ENCODE measurements around the gene EPHA6. TPM values are rescaled to one million over a fixed set of nuclear protein-coding genes. Genes with fewer than 3 reads are reported as not detected.

Gene EPHA6
- total RNA-seq, 1 experiment from 2014 or later: 3.6 TPM

- H4K20me1 ChIP-seq (ENCODE audit: low read length): no peaks in the 10 kb centered on the region
- no peaks in the 10 kb centered on the region for H3K9me3 ChIP-seq (ENCODE audit: low read length)
- H3K36me3 ChIP-seq (ENCODE audit: low read depth, low read length): no peaks in the 10 kb centered on the region
- H2AFZ ChIP-seq (ENCODE audit: low read length): no peak overlapping the region
- ATAC-seq: no peak
- no peak overlapping the region for H3K4me2 ChIP-seq (ENCODE audit: low read length)
- DNase-seq: no peak
- H3K4me3 ChIP-seq (ENCODE audit: low read length): no peak overlapping the region
- H3K9ac ChIP-seq (ENCODE audit: low read length): no peak overlapping the region
- intact Hi-C loops (cut with micrococcal nuclease): no loop called here
- POLR2A ChIA-PET (ENCODE audit: unreplicated experiment): no interaction called here
- CTCF ChIA-PET: no interaction called here
- H3K79me2 ChIP-seq (ENCODE audit: low read length): no peaks in the 10 kb centered on the region
- no peaks in the 10 kb centered on the region for H3F3A ChIP-seq (ENCODE audit: low read length, unreplicated experiment)
- H3K27me3 ChIP-seq (ENCODE audit: low read length): no peaks in the 10 kb centered on the region
- no peaks in the 10 kb centered on the region for H3K9me2 ChIP-seq (replicated peaks; ENCODE audit: low read length)
- BruUV-seq (replicated peaks): no TSS peak
- no peaks in the 10 kb centered on the region for H3K4me1 ChIP-seq (ENCODE audit: insufficient read depth, low read length)
- no peak overlapping the region for H3K27ac ChIP-seq (ENCODE audit: low read length)
- TF ChIP-seq EZH2 (IDR thresholded peaks at IDR 0.05; ENCODE audit: low read length, unreplicated experiment) (no peak), CTCF (conservative IDR thresholded peaks at IDR 0.05; ENCODE audit: low read depth, low read length) (no peak), EZH2phosphoT487 (IDR thresholded peaks at IDR 0.05; ENCODE audit: borderline replicate concordance, low read length) (no peak)
Observed at GRCh38 chr3:97689962-97690361, 875.6 kb downstream of the EPHA6 start.

GRCh38 chr3:97691354-97691753 lies 877.0 kb downstream of the EPHA6 start:
- H3K9me2 ChIP-seq (replicated peaks; ENCODE audit: low read length): no peaks in the 10 kb centered on the region
- H3K4me3 ChIP-seq (ENCODE audit: low read length): no peak overlapping the region
- no peaks in the 10 kb centered on the region for H4K20me1 ChIP-seq (ENCODE audit: low read length)
- no peaks in the 10 kb centered on the region for H3K36me3 ChIP-seq (ENCODE audit: low read depth, low read length)
- no peak overlapping the region for H3K9ac ChIP-seq (ENCODE audit: low read length)
- DNase-seq (no peak), ATAC-seq (no peak)
- no peaks in the 10 kb centered on the region for H3K79me2 ChIP-seq (ENCODE audit: low read length)
- H3K4me2 ChIP-seq (ENCODE audit: low read length): no peak overlapping the region
- intact Hi-C loops (cut with micrococcal nuclease): no loop called here
- ChIA-PET POLR2A (ENCODE audit: unreplicated experiment) (no interaction called here), CTCF (no interaction called here)
- H3K27ac ChIP-seq (ENCODE audit: low read length): no peak overlapping the region
- no TSS peak for BruUV-seq (replicated peaks)
- TF ChIP-seq CTCF (conservative IDR thresholded peaks at IDR 0.05; ENCODE audit: low read depth, low read length) (no peak), EZH2phosphoT487 (IDR thresholded peaks at IDR 0.05; ENCODE audit: borderline replicate concordance, low read length) (no peak), EZH2 (IDR thresholded peaks at IDR 0.05; ENCODE audit: low read length, unreplicated experiment) (no peak)
- H3F3A ChIP-seq (ENCODE audit: low read length, unreplicated experiment): no peaks in the 10 kb centered on the region
- no peaks in the 10 kb centered on the region for H3K27me3 ChIP-seq (ENCODE audit: low read length)
- no peaks in the 10 kb centered on the region for H3K4me1 ChIP-seq (ENCODE audit: insufficient read depth, low read length)
- no peak overlapping the region for H2AFZ ChIP-seq (ENCODE audit: low read length)
- no peaks in the 10 kb centered on the region for H3K9me3 ChIP-seq (ENCODE audit: low read length)

GRCh38 chr3:97692389-97692788 lies 878.0 kb downstream of the EPHA6 start:
- POLR2A ChIA-PET (ENCODE audit: unreplicated experiment): no interaction called here
- H3K27ac ChIP-seq (ENCODE audit: low read length): no peak overlapping the region
- no TSS peak for BruUV-seq (replicated peaks)

More at GRCh38 chr3:97692389-97692788, 878.0 kb downstream of the EPHA6 start:
- H3F3A ChIP-seq (ENCODE audit: low read length, unreplicated experiment): no peaks in the 10 kb centered on the region
- CTCF ChIA-PET: no interaction called here
- H3K4me1 ChIP-seq (ENCODE audit: insufficient read depth, low read length): no peaks in the 10 kb centered on the region
- intact Hi-C loops (cut with micrococcal nuclease): no loop called here
- no peak for TF ChIP-seq CTCF (conservative IDR thresholded peaks at IDR 0.05; ENCODE audit: low read depth, low read length)
- TF ChIP-seq EZH2phosphoT487 (IDR thresholded peaks at IDR 0.05; ENCODE audit: borderline replicate concordance, low read length): no peak
- TF ChIP-seq EZH2 (IDR thresholded peaks at IDR 0.05; ENCODE audit: low read length, unreplicated experiment): no peak
- H3K79me2 ChIP-seq (ENCODE audit: low read length): no peaks in the 10 kb centered on the region
- no peak overlapping the region for H2AFZ ChIP-seq (ENCODE audit: low read length)
- no peaks in the 10 kb centered on the region for H3K36me3 ChIP-seq (ENCODE audit: low read depth, low read length)
- ATAC-seq: no peak
- no peaks in the 10 kb centered on the region for H4K20me1 ChIP-seq (ENCODE audit: low read length)
- no peaks in the 10 kb centered on the region for H3K9me2 ChIP-seq (replicated peaks; ENCODE audit: low read length)
- no peak overlapping the region for H3K4me3 ChIP-seq (ENCODE audit: low read length)
- no peaks in the 10 kb centered on the region; the same call in 1 of the 2 replicates for H3K27me3 ChIP-seq (ENCODE audit: low read length)
- no peak overlapping the region for H3K4me2 ChIP-seq (ENCODE audit: low read length)
- no peaks in the 10 kb centered on the region for H3K9me3 ChIP-seq (ENCODE audit: low read length)
- H3K9ac ChIP-seq (ENCODE audit: low read length): no peak overlapping the region
- DNase-seq: no peak
